HG02840 (cell line): ENCODE measurements around the gene UGT1A9.
"Not testable (repeated sequence)": the region's sequence is repeated elsewhere in the genome, so short reads cannot be mapped to it uniquely, and the experiment has no call there.

Source experiments
- ATAC-seq: cut with Tn5 transposase; IDR thresholded peaks from one replicate; pipeline ENCODE4 v1.9.1; 2021; ENCODE audit warnings: mild to moderate bottlenecking, moderate library complexity, moderate number of reproducible peaks; ENCODE audit not compliant: unreplicated experiment, low FRiP score

Gene UGT1A9

DNA sequence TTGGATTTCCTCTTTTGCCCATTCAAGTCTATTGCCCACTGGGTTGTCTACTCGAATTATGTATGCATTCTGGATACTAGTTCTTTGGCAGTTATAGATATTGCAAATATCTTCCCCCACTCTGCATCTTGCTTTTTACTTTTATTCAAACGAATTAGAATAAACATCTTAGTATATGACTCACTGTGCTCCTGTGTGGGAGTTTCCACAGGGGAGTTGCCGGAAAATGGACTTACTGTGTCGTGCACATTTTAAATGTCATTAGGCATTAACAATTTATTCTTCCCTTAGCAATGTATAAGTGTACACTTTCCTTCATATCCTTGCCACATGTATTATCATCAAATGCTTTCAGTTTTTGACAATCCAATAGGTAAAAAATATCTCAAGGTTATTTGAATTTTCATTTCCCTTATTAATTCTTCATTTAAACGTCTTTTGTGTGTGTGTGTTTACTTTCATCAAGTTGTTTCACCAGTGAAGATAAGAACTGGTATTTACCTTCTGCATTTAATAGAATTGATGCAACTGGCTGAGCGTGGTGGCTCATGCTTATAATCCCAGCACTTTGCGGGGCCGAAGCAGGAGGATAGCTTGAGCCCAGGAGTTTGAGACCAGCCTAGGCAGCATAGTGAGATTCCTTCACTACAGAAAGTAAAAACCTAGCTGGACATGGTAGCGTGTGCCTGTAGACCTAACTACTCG, 36.4 kb downstream of the UGT1A9 start:
- ATAC-seq: no peak

DNA sequence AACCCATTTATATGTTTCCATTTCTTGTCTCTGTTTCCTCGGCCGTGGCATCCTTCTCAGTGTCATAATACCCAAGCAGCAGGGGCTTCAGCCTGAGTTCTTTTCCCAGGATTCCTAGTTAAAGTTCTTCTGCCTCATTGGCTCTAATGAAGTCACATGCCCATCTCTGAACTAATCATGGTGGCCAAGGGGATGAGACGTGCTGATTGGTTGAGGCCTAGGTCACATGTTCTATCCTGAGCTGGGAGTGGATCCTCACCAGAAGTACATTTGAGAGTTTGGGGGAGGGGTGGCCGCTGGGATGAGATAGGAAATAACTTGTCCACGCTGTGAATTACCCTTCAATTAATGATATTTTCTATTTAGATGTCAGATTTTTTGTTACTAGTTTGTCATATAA, 37.2 kb downstream of the UGT1A9 start:
- ATAC-seq: no peak

DNA sequence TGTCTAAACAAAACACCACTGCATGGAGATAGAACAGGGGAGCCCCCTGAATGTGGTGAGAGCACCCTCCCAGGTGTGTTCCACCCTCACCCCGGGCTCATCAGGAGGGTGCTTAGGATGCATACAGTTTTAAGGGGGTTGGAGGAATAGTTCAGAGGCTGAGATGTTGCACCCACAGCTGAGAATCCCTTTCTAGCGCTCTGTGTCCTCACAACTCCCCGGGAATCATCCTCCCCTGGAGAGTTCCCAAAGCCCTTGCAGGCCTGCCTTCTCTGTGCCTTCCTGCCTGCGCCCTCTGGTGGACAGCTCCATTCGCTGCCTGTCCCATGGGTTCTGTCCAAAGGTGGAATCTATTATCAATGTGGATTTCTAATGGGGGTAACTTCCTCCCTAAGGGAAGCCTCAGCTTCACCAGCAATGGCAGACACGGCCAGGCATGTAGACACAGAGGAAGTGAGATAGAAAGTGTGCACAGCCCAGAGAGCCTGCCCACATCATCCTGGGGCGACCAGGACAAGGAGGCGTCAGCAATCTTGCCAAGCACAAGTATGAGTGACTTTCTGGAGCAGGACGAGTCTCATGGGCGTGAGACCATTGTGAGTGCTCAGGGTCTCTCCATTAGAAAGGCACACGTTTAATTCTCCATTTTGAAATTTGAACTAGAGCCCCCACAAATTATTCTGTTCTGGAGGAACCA, 39.8 kb downstream of the UGT1A9 start:
- no peak for ATAC-seq

DNA sequence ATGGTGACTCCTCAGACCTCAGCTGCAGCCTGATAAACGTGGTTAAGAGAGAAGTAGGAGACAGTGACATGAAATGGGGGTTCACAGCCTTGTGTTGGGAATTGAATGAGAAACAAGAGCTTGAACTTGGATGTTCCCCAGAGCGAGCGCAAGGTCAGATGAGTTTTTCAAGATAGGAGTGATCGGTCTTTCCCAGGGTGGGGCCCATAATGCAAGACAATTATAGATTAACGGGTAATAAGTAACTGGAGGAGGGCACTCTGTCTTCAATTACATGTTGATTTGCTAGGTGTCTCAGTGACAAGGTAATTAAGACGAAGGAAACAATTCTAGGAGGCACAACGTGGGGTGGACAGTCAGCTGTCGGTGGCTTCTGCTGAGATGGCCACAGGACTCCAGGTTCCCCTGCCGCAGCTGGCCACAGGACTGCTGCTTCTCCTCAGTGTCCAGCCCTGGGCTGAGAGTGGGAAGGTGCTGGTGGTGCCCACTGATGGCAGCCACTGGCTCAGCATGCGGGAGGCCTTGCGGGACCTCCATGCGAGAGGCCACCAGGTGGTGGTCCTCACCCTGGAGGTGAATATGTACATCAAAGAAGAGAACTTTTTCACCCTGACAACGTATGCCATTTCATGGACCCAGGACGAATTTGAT, 41.0 kb downstream of the UGT1A9 start, which contains the start of gene UGT1A5:
UGT1A5 (plus strand) TSS at position 297 of the 651 bp plus-strand sequence; CDS start at position 382, 85 bp downstream.
- ATAC-seq: no peak

DNA sequence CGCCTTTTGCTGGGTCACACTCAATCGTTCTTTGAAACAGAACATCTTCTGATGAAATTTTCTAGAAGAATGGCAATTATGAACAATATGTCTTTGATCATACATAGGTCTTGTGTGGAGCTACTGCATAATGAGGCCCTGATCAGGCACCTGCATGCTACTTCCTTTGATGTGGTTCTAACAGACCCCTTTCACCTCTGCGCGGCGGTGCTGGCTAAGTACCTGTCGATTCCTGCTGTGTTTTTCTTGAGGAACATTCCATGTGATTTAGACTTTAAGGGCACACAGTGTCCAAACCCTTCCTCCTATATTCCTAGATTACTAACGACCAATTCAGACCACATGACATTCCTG, 41.5 kb downstream of the UGT1A9 start:
- ATAC-seq: no peak

DNA sequence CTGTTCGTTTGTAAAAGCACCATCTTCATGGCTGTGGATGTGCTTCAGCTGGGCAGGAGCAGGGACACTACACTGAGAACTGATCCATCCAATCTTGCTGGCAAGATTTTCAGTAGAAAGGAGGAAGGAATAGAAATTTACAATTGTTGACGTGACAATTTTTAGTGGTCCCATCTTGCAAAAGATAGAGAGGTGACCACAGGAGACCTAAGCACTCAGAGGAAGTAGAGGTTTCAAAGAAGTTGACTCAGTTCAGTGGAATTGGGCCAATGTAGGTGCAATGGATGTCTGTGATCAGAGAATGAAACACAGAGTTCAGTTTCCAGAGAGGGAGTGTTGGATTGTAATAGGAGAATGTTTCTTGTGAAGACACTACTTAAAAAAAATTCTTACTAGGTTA, 42.4 kb downstream of the UGT1A9 start:
- no peak for ATAC-seq

DNA sequence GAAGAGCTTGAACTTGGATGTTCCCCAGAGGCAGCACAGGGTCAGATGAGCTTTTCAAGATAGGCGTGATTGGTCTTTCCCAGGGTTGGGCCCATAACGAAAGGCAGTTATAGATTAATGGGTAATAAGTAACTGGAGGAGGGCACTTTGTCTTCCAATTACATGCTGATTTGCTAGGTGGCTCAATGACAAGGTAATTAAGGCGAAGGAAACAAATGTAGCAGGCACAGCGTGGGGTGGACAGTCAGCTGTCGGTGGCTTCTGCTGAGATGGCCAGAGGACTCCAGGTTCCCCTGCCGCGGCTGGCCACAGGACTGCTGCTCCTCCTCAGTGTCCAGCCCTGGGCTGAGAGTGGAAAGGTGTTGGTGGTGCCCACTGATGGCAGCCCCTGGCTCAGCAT, 46.9 kb downstream of the UGT1A9 start, which contains the start of gene UGT1A4:
UGT1A4 (plus strand) TSS at position 185 of the 400 bp plus-strand sequence; CDS start at position 270, 85 bp downstream.
- ATAC-seq: no peak

DNA sequence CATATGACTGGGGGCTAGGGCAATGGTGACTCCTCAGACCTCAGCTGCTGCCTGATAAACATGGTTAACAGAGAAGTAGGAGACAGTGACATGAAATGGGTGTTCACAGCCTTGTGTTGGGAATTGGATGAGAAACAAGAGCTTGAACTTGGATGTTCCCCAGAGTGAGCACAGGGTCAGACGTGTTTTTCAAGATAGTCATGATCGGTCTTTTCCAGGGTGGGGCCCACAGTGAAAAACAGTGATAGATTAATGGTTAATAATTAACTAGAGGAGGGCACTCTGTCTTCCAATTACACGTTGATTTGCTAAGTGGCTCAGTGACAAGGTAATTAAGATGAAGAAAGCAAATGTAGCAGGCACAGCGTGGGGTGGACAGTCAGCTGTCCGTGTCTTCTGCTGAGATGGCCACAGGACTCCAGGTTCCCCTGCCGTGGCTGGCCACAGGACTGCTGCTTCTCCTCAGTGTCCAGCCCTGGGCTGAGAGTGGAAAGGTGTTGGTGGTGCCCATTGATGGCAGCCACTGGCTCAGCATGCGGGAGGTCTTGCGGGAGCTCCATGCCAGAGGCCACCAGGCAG, 57.1 kb downstream of the UGT1A9 start, which contains the start of gene UGT1A3:
UGT1A3 (plus strand) TSS at position 320 of the 579 bp plus-strand sequence; CDS start at position 405, 85 bp downstream.
- ATAC-seq: no peak

DNA sequence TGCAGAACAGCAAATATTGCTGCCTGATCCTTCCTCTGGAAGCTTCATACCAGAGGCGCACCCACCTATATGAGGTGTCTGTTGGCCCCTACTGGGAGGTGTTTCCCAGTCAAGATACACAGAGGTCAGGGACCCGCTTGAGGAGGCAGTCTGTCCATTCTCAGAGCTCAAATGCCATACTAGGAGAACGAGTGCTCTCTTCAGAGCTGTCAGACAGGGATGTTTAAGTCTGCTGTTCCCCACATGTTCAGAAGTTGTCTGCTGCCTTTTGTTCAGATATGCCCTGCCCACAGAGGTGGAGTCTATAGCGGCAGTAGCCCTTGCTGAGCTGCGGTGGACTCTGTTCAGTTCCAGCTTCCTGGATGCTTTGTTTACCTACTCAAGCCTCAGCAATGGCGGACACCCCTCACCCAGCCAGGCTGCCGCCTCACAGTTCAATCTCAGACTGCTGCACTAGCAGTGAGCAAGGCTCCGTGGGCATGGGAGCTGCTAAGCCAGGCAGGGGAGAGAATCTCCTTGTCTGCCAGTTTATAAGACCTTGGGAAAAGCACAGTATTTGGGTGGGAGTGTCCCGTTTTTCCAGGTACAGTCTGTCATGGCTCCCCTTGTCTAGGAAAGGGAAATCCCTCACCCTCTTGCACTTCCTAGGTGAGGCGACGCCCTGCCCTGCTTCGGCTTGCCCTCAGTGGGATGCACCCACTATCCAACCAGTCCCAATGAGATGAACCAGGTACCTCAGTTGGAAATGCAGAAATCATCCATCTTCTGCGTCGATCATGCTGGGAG, 65.4 kb downstream of the UGT1A9 start:
- ATAC-seq: not testable (repeated sequence)

DNA sequence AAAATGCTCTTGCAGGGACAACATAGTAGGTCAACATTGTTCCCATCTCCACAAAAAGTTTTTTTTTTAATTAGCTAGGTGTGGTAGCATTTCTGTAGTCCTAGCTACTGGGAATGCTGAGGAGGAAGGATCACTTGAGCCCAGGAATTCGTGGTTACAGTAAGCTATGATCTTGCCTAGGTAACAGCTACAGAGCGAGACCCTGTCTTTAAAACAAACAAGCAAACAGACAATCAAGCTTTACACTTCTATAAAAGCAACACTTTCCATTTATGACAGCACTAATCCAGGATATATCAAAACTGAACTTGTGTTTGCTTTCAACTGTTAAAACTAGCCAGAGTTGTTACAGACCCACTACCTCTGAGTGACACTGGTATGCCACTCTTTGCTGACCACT, 69.2 kb downstream of the UGT1A9 start:
- ATAC-seq: no peak

DNA sequence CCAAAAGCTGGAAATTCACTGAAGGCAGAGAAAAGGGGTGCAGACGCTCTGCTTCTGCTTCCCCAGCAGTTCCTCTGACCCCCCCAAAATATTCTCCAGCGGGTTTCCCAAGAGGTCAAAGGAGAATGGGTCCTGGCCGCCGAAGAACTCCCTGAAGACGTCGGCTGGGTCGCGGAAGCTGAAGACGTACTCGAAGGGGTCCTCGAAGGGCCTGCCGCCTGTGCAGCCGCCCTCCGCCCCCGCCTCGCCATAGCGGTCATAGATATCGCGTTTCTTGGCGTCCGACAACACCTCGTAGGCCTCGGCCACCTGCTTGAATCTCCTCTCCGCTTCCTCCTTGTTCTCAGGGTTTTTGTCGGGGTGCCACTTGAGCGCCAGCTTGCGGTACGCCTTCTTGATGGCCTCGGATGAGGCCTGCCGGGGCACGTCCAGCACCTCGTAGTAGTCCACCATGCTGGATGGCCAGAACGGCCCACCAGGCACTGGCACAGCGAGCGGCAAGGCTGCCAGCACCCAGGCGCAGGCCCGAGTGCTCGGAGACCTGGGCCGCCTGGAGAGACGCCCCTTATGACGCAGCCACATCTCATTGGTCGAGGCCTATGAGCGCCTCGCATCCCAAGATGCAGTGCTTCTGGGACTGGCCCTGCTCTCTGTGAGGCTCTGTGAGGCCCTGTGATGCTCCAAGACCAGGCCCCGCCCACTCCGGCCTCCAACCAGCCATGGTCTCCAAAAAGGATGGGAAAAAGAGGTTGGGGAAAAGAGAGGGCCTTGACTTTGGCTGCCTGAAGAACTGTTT, 72.0 kb downstream of the UGT1A9 start:
- no peak for ATAC-seq

DNA sequence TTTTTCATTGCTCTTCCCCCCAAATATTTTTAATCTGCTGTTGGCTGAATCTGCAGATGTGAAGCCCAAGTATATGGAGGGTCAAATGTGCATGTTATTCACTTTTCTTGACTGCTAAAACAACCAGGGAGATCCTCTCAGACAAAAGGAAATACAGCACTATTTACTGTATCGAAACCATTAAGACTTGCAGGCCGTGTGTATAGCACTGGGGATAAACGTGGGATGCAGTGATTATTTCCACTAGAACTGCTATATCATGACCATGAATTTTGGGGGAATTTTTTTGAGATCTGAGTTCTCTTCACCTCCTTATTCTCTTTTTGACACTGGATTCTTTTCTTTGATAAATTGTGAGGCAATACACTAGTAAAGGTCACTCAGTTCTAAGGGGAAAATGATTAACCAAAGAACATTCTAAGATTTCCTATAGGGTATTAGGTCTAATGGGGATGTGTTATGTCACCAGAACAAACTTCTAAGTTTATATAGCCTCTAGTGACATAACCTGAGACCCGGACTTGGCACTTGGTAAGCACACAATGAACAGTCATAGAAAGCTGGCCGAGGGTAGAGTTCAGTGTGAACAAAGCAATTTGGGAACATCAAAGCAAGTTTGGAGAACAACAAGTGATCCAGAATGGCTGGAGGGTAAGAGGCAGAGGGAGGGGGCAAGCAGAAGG, 73.5 kb downstream of the UGT1A9 start:
- no peak for ATAC-seq

DNA sequence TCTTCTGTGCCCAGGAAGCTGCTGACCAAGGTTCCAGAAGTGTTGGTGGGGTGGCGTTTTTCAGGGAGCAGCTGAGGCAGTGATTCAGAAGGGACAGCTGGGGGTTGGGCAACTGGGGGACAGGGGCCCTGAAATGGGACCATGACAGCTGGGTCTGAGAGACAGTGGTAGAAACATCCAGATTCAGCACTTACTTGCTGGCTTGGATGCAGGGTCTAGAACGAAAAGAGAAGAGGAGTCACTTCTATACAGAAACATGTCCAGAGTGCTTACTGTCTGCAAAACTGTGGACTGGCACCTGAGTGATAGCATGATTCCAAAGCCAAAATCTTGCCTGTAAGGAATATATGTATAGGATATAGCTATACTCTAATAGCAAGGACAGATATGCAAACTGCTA, 74.1 kb downstream of the UGT1A9 start:
- ATAC-seq: not testable (repeated sequence)

DNA sequence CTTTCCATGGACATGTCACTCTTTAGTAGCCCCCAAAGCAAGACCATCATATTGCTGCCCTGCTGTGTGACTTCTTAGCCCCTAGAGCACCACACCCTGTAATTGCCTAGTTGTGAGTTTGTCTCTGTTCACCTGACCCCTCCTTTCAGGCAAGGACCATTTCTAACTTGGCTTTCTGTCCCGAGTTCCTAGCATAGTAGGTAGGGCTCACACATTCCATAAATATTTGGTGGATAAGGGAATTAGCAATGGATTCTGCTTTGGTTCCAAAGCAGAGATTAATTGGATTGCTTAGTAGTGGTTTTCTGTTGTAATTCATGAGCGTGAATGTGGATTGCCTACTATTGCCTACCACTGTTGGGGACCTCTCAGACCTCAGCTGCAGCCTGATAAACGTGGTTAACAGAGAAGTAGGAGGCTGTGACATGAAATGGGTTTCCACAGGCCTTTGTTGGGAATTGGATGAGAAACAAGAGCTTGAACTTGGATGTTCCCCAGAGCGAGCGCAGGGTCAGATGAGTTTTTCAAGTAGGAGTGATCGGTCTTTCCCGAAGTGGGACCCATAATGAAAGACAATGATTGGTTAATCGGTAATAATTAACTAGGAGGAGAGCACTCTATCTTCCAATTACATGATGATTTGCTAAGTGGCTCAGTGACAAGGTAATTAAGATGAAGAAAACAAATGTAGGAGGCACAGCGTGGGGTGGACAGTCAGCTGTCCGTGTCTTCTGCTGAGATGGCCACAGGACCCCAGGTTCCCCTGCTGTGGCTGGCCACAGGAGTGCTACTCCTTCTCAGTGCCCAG, 75.0 kb downstream of the UGT1A9 start:
- no peak for ATAC-seq

DNA sequence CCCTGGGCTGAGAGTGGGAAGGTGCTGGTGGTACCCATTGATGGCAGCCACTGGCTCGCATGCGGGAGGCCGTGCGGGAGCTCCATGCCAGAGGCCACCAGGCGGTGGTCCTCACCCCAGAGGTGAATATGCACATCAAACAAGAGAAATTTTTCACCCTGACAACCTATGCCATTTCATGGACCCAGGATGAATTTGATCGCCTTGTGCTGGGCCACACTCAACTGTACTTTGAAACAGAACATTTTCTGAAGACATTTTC, 75.5 kb downstream of the UGT1A9 start:
- ATAC-seq: no peak

DNA sequence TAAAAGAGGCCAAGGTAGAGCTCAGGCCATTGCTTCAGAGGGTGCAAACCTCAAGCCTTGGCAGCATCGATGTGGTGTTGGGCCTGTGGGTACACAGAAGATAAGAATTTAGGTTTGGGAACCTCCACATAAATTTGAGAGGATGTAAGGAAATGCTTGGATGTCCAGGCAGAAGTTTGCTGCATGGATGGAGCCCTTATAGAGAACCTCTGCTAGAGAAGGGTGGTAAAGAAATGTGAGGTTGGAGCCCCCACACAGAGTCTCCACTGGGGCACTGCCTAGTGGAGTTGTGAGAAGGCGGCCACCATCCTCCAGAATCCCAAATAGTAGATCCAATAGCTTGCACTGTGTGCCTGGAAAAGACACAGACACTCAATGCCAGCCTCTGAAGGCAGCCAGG, 79.0 kb downstream of the UGT1A9 start:
- ATAC-seq: not testable (repeated sequence)

DNA sequence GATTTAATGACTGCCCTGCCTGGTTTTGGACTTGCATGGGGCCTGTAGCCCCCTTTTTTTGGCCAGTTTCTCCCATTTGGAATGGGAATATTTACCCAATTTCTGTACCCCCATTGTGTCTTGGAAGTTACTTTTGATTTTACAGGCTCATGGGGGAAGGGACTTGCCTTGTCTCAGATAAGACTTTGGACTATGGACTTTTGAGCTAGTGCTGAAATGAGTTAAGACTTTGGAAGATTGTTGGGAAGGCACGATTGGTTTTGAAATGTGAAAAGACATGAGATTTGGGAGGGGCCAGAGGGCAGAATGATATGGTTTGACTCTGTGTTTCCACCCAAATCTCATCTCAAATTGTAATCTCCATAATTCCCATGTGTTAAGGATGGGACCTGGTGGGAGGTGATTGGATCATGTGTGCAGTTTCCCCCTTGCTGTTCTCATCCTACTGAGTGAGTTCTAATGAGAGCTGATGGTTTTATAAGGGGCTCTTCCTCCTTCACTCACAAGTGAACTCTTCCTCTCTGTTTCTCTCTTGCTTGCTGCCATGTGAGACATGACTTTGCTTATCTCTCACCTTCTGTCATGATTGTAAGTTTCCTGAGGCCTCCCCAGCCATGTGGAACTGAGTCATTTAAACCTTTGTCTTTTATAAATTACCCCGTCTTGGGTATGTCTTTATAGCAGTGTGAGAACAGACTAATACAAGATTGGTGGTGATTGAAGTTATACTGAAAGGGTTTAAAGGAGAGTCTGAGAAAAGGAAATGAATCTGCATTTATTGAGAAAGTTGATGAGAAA, 79.7 kb downstream of the UGT1A9 start:
- not testable (repeated sequence) for ATAC-seq
